ENCODE results near the gene CD247.

Gene CD247

GRCh38 chr1:167423684-167424619 is 94.4 kb downstream of the CD247 start (continued):
- no peak for TF ChIP-seq ISL1 (CRISPR knock-in tag; IDR thresholded peaks at IDR 0.05)
- TF ChIP-seq PATZ1 (CRISPR knock-in tag; IDR thresholded peaks at IDR 0.05; ENCODE audit: borderline replicate concordance), result no peak
- TF ChIP-seq ZNF8 (CRISPR knock-in tag; IDR thresholded peaks at IDR 0.05), result no peak
- TF ChIP-seq, protein P1, sequence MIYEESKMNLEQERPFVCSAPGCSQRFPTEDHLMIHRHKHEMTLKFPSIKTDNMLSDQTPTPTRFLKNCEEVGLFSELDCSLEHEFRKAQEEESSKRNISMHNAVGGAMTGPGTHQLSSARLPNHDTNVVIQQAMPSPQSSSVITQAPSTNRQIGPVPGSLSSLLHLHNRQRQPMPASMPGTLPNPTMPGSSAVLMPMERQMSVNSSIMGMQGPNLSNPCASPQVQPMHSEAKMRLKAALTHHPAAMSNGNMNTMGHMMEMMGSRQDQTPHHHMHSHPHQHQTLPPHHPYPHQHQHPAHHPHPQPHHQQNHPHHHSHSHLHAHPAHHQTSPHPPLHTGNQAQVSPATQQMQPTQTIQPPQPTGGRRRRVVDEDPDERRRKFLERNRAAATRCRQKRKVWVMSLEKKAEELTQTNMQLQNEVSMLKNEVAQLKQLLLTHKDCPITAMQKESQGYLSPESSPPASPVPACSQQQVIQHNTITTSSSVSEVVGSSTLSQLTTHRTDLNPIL (CRISPR knock-in tag; IDR thresholded peaks at IDR 0.05; ENCODE audit: low read depth), result no peak
- TF ChIP-seq ESRRG (CRISPR knock-in tag; IDR thresholded peaks at IDR 0.05), result no peak
- TF ChIP-seq ZFP3 (CRISPR knock-in tag; IDR thresholded peaks at IDR 0.05), result no peak
- TF ChIP-seq ZFP30 (CRISPR knock-in tag; IDR thresholded peaks at IDR 0.05), result no peak
- TF ChIP-seq BACH2 (CRISPR knock-in tag; IDR thresholded peaks at IDR 0.05; ENCODE audit: borderline replicate concordance), result no peak
- no peak for TF ChIP-seq PPARA (CRISPR knock-in tag; IDR thresholded peaks at IDR 0.05; ENCODE audit: borderline replicate concordance)
- no peak for TF ChIP-seq GLIS3 (CRISPR knock-in tag; IDR thresholded peaks at IDR 0.05)
- no peak for TF ChIP-seq ZNF70 (CRISPR knock-in tag; IDR thresholded peaks at IDR 0.05)
- TF ChIP-seq SNAI2 (CRISPR knock-in tag; IDR thresholded peaks at IDR 0.05), result no peak
- TF ChIP-seq ZC3H10 (CRISPR knock-in tag; IDR thresholded peaks at IDR 0.05), result no peak

- TF ChIP-seq ZNF565 (CRISPR knock-in tag; conservative IDR thresholded peaks at IDR 0.05; ENCODE audit: low read depth) (no peak), ZFP3 (CRISPR knock-in tag; IDR thresholded peaks at IDR 0.05) (no peak), TSHZ2 (CRISPR knock-in tag; IDR thresholded peaks at IDR 0.05) (no peak), TOX (CRISPR knock-in tag; IDR thresholded peaks at IDR 0.05; ENCODE audit: borderline replicate concordance) (no peak), ESRRG (CRISPR knock-in tag; IDR thresholded peaks at IDR 0.05) (no peak), CSDC2 (CRISPR knock-in tag; IDR thresholded peaks at IDR 0.05) (no peak), TCF4 (CRISPR knock-in tag; IDR thresholded peaks at IDR 0.05; ENCODE audit: borderline replicate concordance) (no peak), ZFP30 (CRISPR knock-in tag; IDR thresholded peaks at IDR 0.05) (no peak), OSR1 (CRISPR knock-in tag; IDR thresholded peaks at IDR 0.05) (no peak), POU6F1 (CRISPR knock-in tag; IDR thresholded peaks at IDR 0.05; ENCODE audit: borderline replicate concordance, low read depth) (no peak), ZC3H10 (CRISPR knock-in tag; IDR thresholded peaks at IDR 0.05) (no peak), RARB (CRISPR knock-in tag; IDR thresholded peaks at IDR 0.05) (no peak)
- TF ChIP-seq, protein P1 (CRISPR knock-in tag; IDR thresholded peaks at IDR 0.05; ENCODE audit: low read depth), result no peak
- no peak for ATAC-seq
These were observed 97.8 kb downstream of the CD247 start for GRCh38 chr1:167420510-167420909.

- no peak for ATAC-seq
- TF ChIP-seq TOX (CRISPR knock-in tag; IDR thresholded peaks at IDR 0.05; ENCODE audit: borderline replicate concordance), result no peak
- TF ChIP-seq ZC3H10 (CRISPR knock-in tag; IDR thresholded peaks at IDR 0.05), result no peak
- TF ChIP-seq ESRRG (CRISPR knock-in tag; IDR thresholded peaks at IDR 0.05), result no peak
- TF ChIP-seq CSRNP3 (CRISPR knock-in tag; IDR thresholded peaks at IDR 0.05), result no peak
- TF ChIP-seq CSDC2 (CRISPR knock-in tag; IDR thresholded peaks at IDR 0.05), result no peak
- TF ChIP-seq, protein P1 (CRISPR knock-in tag; IDR thresholded peaks at IDR 0.05; ENCODE audit: low read depth), result no peak
- TF ChIP-seq OSR1 (CRISPR knock-in tag; IDR thresholded peaks at IDR 0.05), result no peak
- TF ChIP-seq BACH2 (CRISPR knock-in tag; IDR thresholded peaks at IDR 0.05; ENCODE audit: borderline replicate concordance), result no peak
- TF ChIP-seq PATZ1 (CRISPR knock-in tag; IDR thresholded peaks at IDR 0.05; ENCODE audit: borderline replicate concordance), result no peak
- TF ChIP-seq RARB (CRISPR knock-in tag; IDR thresholded peaks at IDR 0.05), result no peak
These were observed 99.1 kb downstream of the CD247 start for GRCh38 chr1:167419245-167419644.
